ENCODE results near the gene OPCML.

Gene OPCML

GRCh38 chr11:133172349-133172748 lies 360.0 kb downstream of the OPCML start:
- Histone ChIP-seq H3K27ac (ENCODE audit: low read length) (no peak overlapping the region), H3K9ac (ENCODE audit: low read length) (no peak overlapping the region), H3K36me3 (replicated peaks; ENCODE audit: insufficient read depth, low read length) (no peaks in the 10 kb centered on the region), H3K27me3 (replicated peaks; ENCODE audit: insufficient read depth, low read length) (no peaks in the 10 kb centered on the region), H3K9me2 (replicated peaks; ENCODE audit: insufficient read depth, low read length) (no peaks in the 10 kb centered on the region), H4K20me1 (ENCODE audit: insufficient read depth, low read length) (no peaks in the 10 kb centered on the region), H3K4me2 (ENCODE audit: low read depth, low read length) (no peak overlapping the region), H3K4me3 (ENCODE audit: low read length) (no peak overlapping the region), H3K79me2 (ENCODE audit: low read length) (no peaks in the 10 kb centered on the region), H3F3A (ENCODE audit: insufficient read depth, low read length) (no peaks in the 10 kb centered on the region), H2AFZ (ENCODE audit: low read length) (no peak overlapping the region), H3K9me3 (replicated peaks; ENCODE audit: insufficient read depth, low read length) (no peaks in the 10 kb centered on the region), H3K4me1 (ENCODE audit: low read length) (no peaks in the 10 kb centered on the region)
- no peak for DNase-seq
- no peak for TF ChIP-seq CTCF (IDR thresholded peaks at IDR 0.05; ENCODE audit: low read length)

DNA sequence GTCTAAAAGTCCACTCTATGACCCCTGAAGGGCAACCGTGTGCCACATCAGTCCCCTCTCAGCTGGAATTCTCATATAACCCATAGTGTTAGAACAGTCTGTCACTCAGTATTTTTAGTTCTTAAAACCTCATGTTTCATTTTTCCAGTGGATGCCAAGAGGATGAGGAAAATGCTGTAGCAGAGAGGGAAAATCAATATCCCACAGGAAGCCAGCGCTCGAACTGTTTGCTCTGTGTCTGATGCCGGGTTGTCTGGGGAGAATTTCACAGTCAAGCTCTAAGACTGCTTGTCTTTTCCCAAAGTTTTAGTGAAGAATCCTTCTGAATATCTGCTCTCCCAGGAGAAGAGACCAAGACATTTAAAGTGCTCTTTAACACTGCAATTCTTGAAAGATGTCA lies 360.9 kb downstream of the OPCML start:
- Histone ChIP-seq H3K4me3 (ENCODE audit: low read length) (no peak overlapping the region), H2AFZ (ENCODE audit: low read length) (no peak overlapping the region), H3K9me3 (replicated peaks; ENCODE audit: insufficient read depth, low read length) (no peaks in the 10 kb centered on the region), H4K20me1 (ENCODE audit: insufficient read depth, low read length) (no peaks in the 10 kb centered on the region), H3K79me2 (ENCODE audit: low read length) (no peaks in the 10 kb centered on the region), H3K4me2 (ENCODE audit: low read depth, low read length) (no peak overlapping the region), H3F3A (ENCODE audit: insufficient read depth, low read length) (no peaks in the 10 kb centered on the region), H3K36me3 (replicated peaks; ENCODE audit: insufficient read depth, low read length) (no peaks in the 10 kb centered on the region), H3K9ac (ENCODE audit: low read length) (no peak overlapping the region), H3K4me1 (ENCODE audit: low read length) (no peaks in the 10 kb centered on the region), H3K27me3 (replicated peaks; ENCODE audit: insufficient read depth, low read length) (no peaks in the 10 kb centered on the region), H3K27ac (ENCODE audit: low read length) (no peak overlapping the region), H3K9me2 (replicated peaks; ENCODE audit: insufficient read depth, low read length) (no peaks in the 10 kb centered on the region)
- no peak for TF ChIP-seq EZH2phosphoT487 (IDR thresholded peaks at IDR 0.05; ENCODE audit: low read length)
- TF ChIP-seq EZH2 (optimal IDR thresholded peaks at IDR 0.05; ENCODE audit: low read depth, low read length) = no peak
- TF ChIP-seq CTCF (IDR thresholded peaks at IDR 0.05; ENCODE audit: low read length) = no peak
- DNase-seq = no peak

DNA sequence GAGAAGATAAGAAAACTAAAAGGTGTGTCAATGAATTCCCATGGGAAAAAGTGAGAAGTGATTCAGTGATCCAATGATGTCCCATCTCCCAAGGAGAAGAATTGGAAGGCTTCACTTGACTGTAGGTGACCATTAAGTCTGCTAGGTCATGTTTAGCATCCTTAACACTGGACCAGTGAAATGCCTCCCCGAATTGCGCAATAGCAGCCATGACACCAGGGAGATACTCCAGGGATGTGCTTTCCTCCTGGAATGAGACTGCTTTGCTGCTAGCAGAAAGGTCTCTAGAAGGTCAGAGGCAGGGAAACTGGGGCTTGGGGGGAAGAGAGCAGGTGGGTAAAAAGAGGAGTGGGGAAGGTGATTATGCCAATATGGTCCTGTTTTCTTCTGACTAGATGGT lies 364.3 kb downstream of the OPCML start:
- Histone ChIP-seq H3K27me3 (replicated peaks; ENCODE audit: insufficient read depth, low read length) (no peaks in the 10 kb centered on the region), H3F3A (ENCODE audit: insufficient read depth, low read length) (no peaks in the 10 kb centered on the region), H3K9me3 (replicated peaks; ENCODE audit: insufficient read depth, low read length) (no peaks in the 10 kb centered on the region), H4K20me1 (ENCODE audit: insufficient read depth, low read length) (no peaks in the 10 kb centered on the region), H3K79me2 (ENCODE audit: low read length) (no peaks in the 10 kb centered on the region), H3K9ac (ENCODE audit: low read length) (no peak overlapping the region), H3K4me1 (ENCODE audit: low read length) (no peaks in the 10 kb centered on the region), H3K4me3 (ENCODE audit: low read length) (no peak overlapping the region), H3K4me2 (ENCODE audit: low read depth, low read length) (no peak overlapping the region), H3K9me2 (replicated peaks; ENCODE audit: insufficient read depth, low read length) (no peaks in the 10 kb centered on the region), H3K36me3 (replicated peaks; ENCODE audit: insufficient read depth, low read length) (no peaks in the 10 kb centered on the region), H2AFZ (ENCODE audit: low read length) (no peak overlapping the region), H3K27ac (ENCODE audit: low read length) (no peak overlapping the region)
- DNase-seq = no peak
- TF ChIP-seq CTCF (IDR thresholded peaks at IDR 0.05; ENCODE audit: low read length) (no peak), EZH2 (optimal IDR thresholded peaks at IDR 0.05; ENCODE audit: low read depth, low read length) (no peak), EZH2phosphoT487 (IDR thresholded peaks at IDR 0.05; ENCODE audit: low read length) (no peak)

- no peak for DNase-seq
- no peak for TF ChIP-seq CTCF (IDR thresholded peaks at IDR 0.05; ENCODE audit: low read length)
- TF ChIP-seq EZH2 (optimal IDR thresholded peaks at IDR 0.05; ENCODE audit: low read depth, low read length) = no peak
- TF ChIP-seq EZH2phosphoT487 (IDR thresholded peaks at IDR 0.05; ENCODE audit: low read length) = no peak
Measured at GRCh38 chr11:133166662-133167061, 365.6 kb downstream of the OPCML start.

More at GRCh38 chr11:133166662-133167061, 365.6 kb downstream of the OPCML start:
- Histone ChIP-seq H3K27ac (ENCODE audit: low read length) (no peak overlapping the region), H3K36me3 (replicated peaks; ENCODE audit: insufficient read depth, low read length) (no peaks in the 10 kb centered on the region), H3K4me2 (ENCODE audit: low read depth, low read length) (no peak overlapping the region), H3K9me3 (replicated peaks; ENCODE audit: insufficient read depth, low read length) (no peaks in the 10 kb centered on the region), H3F3A (ENCODE audit: insufficient read depth, low read length) (no peaks in the 10 kb centered on the region), H3K79me2 (ENCODE audit: low read length) (no peaks in the 10 kb centered on the region), H2AFZ (ENCODE audit: low read length) (no peak overlapping the region), H3K27me3 (replicated peaks; ENCODE audit: insufficient read depth, low read length) (no peaks in the 10 kb centered on the region), H3K4me3 (ENCODE audit: low read length) (no peak overlapping the region), H3K4me1 (ENCODE audit: low read length) (no peaks in the 10 kb centered on the region), H3K9ac (ENCODE audit: low read length) (no peak overlapping the region), H3K9me2 (replicated peaks; ENCODE audit: insufficient read depth, low read length) (no peaks in the 10 kb centered on the region), H4K20me1 (ENCODE audit: insufficient read depth, low read length) (no peaks in the 10 kb centered on the region)
